Lower leg skin (tissue), 4 donors: ENCODE measurements around the gene TBC1D23. TPM values are rescaled to one million over a fixed set of nuclear protein-coding genes. Genes with fewer than 3 reads are reported as not detected.

Experiments
- DNase-seq, 2 donors: peaks; one replicate each; pipeline ENCODE4 v3.0.0-alpha.2; 2019; ENCODE audit warnings: low spot score in 2 of 2
- H3K4me3 ChIP-seq: fragments of 200-600 bp; sonication (generic); 2 replicates; pipeline ENCODE4 v1.5.1; 2017; ENCODE audit warnings: mild to moderate bottlenecking, low read depth; ENCODE audit not compliant: poor library complexity, severe bottlenecking
- POLR2A ChIP-seq, 2 donors: fragments of 450-650 bp; IDR thresholded peaks; one replicate each; pipeline ENCODE4 v1.6.1; 2016 to 2017; ENCODE audit warnings: antibody characterized with exemption in 2 of 2, mild to moderate bottlenecking in 1 of 2, moderate library complexity in 1 of 2
- intact Hi-C: fragments of 100-400 bp; cut with DNase I; formaldehyde crosslinking; loops from one replicate; pipeline ENCODE4 v1.15.0; 2023; ENCODE audit warnings: low total_unique reads
- total RNA-seq, 4 donors: library from RNA; depleted of rRNA; stranded (reverse); fragments of >200 nt; gene quantifications; one replicate each; pipeline ENCODE4 v1.1.0, GENCODE V29; 2016
- TF ChIP-seq, protein P1 (sequence below), 3 donors: fragments of 450-650 bp; IDR thresholded peaks; one replicate each; pipeline ENCODE4 v1.5.1; 2016; ENCODE audit warnings: antibody characterized with exemption in 3 of 3, mild to moderate bottlenecking in 3 of 3, moderate library complexity in 2 of 3

TBC1D23 gene
- total RNA-seq, 4 donors from 2014 or later = 28.3 to 37.7 (median 35.9) TPM

DNA sequence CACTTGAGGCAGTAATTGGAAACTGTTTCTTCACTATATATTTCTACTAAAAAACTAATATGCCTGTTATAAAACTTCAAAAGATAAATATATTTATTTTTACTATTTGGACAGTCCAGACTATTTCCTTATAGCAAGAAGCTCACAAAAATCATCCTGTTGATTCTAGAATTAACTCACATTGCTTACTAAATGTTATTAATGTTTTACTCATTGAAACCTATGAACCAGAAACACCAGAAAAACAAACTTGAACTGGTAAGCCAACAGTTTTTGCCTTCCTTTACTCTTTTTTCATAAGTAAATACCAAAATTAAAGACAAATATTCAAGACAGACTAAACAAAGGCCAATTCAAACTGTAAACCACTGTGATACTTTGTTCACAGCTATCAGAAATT is 113.7 kb downstream of the TBC1D23 start:
- TF ChIP-seq, protein P1, sequence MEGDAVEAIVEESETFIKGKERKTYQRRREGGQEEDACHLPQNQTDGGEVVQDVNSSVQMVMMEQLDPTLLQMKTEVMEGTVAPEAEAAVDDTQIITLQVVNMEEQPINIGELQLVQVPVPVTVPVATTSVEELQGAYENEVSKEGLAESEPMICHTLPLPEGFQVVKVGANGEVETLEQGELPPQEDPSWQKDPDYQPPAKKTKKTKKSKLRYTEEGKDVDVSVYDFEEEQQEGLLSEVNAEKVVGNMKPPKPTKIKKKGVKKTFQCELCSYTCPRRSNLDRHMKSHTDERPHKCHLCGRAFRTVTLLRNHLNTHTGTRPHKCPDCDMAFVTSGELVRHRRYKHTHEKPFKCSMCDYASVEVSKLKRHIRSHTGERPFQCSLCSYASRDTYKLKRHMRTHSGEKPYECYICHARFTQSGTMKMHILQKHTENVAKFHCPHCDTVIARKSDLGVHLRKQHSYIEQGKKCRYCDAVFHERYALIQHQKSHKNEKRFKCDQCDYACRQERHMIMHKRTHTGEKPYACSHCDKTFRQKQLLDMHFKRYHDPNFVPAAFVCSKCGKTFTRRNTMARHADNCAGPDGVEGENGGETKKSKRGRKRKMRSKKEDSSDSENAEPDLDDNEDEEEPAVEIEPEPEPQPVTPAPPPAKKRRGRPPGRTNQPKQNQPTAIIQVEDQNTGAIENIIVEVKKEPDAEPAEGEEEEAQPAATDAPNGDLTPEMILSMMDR (IDR thresholded peaks at IDR 0.05) = no peak
- TF ChIP-seq POLR2A (IDR thresholded peaks at IDR 0.05) = no peak
- no peak overlapping the region for H3K4me3 ChIP-seq
- no peak for DNase-seq
- intact Hi-C loops = no loop called here

Other genes starting within 250 kb of the TBC1D23 start
- 10 to 100 TPM; 17.5 to 33.9 (median 22.1) TPM for gene FILIP1L, start 146.5 kb upstream of the TBC1D23 start, total RNA-seq
- gene NIT2, start 73.8 kb downstream of the TBC1D23 start, total RNA-seq = 10 to 100 TPM; 21.8 to 46.1 (median 35.0) TPM
- 10 to 100 TPM; 30.4 to 35.3 (median 33.5) TPM for gene TOMM70, start 140.1 kb downstream of the TBC1D23 start, total RNA-seq
- gene LNP1, start 140.5 kb downstream of the TBC1D23 start, total RNA-seq = 1 to 10 TPM in 2 of 4 donors, under 1 TPM in 2; 0.19 to 1.7 (median 0.85) TPM
- 1,000 to 10,000 TPM in 1 of 4 donors, 100 to 1,000 TPM in 3; 421 to 1,097 (median 707) TPM for gene TMEM45A, start 231.6 kb downstream of the TBC1D23 start, total RNA-seq